ENCODE results near the gene P3R3URF. TPM values are rescaled to one million over a fixed set of nuclear protein-coding genes. Genes with fewer than 3 reads are reported as not detected.

Gene P3R3URF
- total and polyA plus RNA-seq, 2 donors (not counting 3 experiments of a cell fraction or from before 2014, with no cell fraction given) = not detected

GRCh38 chr1:46159516-46159915 lies 16.8 kb downstream of the P3R3URF start:
- Histone ChIP-seq H3K9ac (replicated peaks; ENCODE audit: extremely low read depth, insufficient read depth, low read length) (no peak overlapping the region), H3K4me2 (ENCODE audit: insufficient read depth, low read length) (no peak overlapping the region), H3K9me1 (replicated peaks; ENCODE audit: control insufficient read depth, extremely low read depth, insufficient read depth, low read length) (no peaks in the 10 kb centered on the region), H3K36me3 (ENCODE audit: control insufficient read depth in 2 of 2, extremely low read depth in 1 of 2, insufficient read depth in 2 of 2, low read length in 2 of 2) (no peaks in the 10 kb centered on the region), H3K4me3 (replicated peaks in 1 of 3; ENCODE audit: insufficient read depth in 1 of 3, low read depth in 1 of 3, low read length in 3 of 3) (no peak overlapping the region), H2AFZ (ENCODE audit: low read depth, low read length) (no peak overlapping the region), H3K79me2 (ENCODE audit: control insufficient read depth, insufficient read depth, low read length) (no peaks in the 10 kb centered on the region), H4K20me1 (replicated peaks; ENCODE audit: control insufficient read depth, extremely low read depth, insufficient read depth, low read length) (no peaks in the 10 kb centered on the region), H3K4me1 (ENCODE audit: control insufficient read depth, extremely low read depth, insufficient read depth, low read length) (no peaks in the 10 kb centered on the region), H3K27ac (ENCODE audit: insufficient read depth, low read depth, low read length) (no peak overlapping the region), H3K9me3 (replicated peaks; ENCODE audit: control insufficient read depth, insufficient read depth, low read length) (no peaks in the 10 kb centered on the region), H3K27me3 (ENCODE audit: control insufficient read depth in 2 of 2, insufficient read depth in 2 of 2, low read length in 2 of 2) (peaks cover 0 to 12% of the 10 kb centered on the region in 2 experiments)
- dilution Hi-C loops (cut with MboI; ENCODE audit: extremely low pct_ligation_motif_present, low sequenced_read_pairs) (no loop called here), intact Hi-C loops (cut with micrococcal nuclease) (no loop called here)
- POLR2A ChIA-PET = no interaction called here
- TF ChIP-seq MAX (IDR thresholded peaks at IDR 0.05; ENCODE audit: insufficient read depth, insufficient read length) = no peak
- TF ChIP-seq EZH2 (IDR thresholded peaks at IDR 0.05; ENCODE audit: borderline replicate concordance, low read depth, low read length, severe bottlenecking) = no peak
- TF ChIP-seq POLR2AphosphoS5 (IDR thresholded peaks at IDR 0.05; ENCODE audit: insufficient read depth, low read depth, low read length) = no peak
- no peak for TF ChIP-seq GATA2 (IDR thresholded peaks at IDR 0.05; ENCODE audit: insufficient read depth, insufficient read length, low read depth, low read length)
- no peak for TF ChIP-seq MYC (IDR thresholded peaks at IDR 0.05; ENCODE audit: low read depth, low read length)
- TF ChIP-seq POLR2A (IDR thresholded peaks at IDR 0.05; ENCODE audit: low read depth, low read length) = no peak
- no peak for TF ChIP-seq JUN (IDR thresholded peaks at IDR 0.05; ENCODE audit: borderline replicate concordance, insufficient read depth, insufficient read length, low read depth)
- no peak for TF ChIP-seq CTCF (IDR thresholded peaks at IDR 0.05; ENCODE audit: extremely low read depth in 1 of 2, insufficient read depth in 1 of 2, low read depth in 1 of 2, low read length in 2 of 2)
- no peak for TF ChIP-seq FOS (IDR thresholded peaks at IDR 0.05; ENCODE audit: borderline replicate concordance, insufficient read depth, low read length)
- FAIRE-seq (no peak), DNase-seq (ENCODE audit: low read depth, low spot score) (no peak)
- BruUV-seq (replicated peaks) = no TSS peak
- CTCF ChIA-PET = interaction anchor here (1.0 to 1.6 kb wide), 2 partner anchors 9 to 28 kb away, joined by 3 to 4 read pairs; no protein-coding TSS in a partner anchor
